Muscle layer of colon (tissue), 2 donors: ENCODE data around the gene ZNF341.
"Not testable (repeated sequence)": the region's sequence is repeated elsewhere in the genome, so short reads cannot be mapped to it uniquely, and the experiment has no call there.

Source experiments
- H3K27ac ChIP-seq: one replicate; pipeline ENCODE4 v1.7.0; 2013; ENCODE audit warnings: low read depth, mild to moderate bottlenecking, low read length, moderate library complexity
- H3K27me3 ChIP-seq, 2 donors: one replicate each; pipeline ENCODE4 v1.7.0; 2013; ENCODE audit warnings: low read length in 2 of 2, mild to moderate bottlenecking in 2 of 2; ENCODE audit not compliant: insufficient read depth in 2 of 2, control insufficient read depth in 1 of 2
- H3K36me3 ChIP-seq: one replicate; pipeline ENCODE4 v1.7.0; 2013; ENCODE audit warnings: mild to moderate bottlenecking, low read length; ENCODE audit not compliant: insufficient read depth
- H3K4me1 ChIP-seq: one replicate; pipeline ENCODE4 v1.7.0; 2013; ENCODE audit warnings: mild to moderate bottlenecking, low read length; ENCODE audit not compliant: insufficient read depth
- H3K4me3 ChIP-seq, 2 donors: one replicate each; pipeline ENCODE4 v1.7.0; 2013; ENCODE audit warnings: low read length in 2 of 2, low read depth in 1 of 2, mild to moderate bottlenecking in 1 of 2, moderate library complexity in 1 of 2
- H3K9ac ChIP-seq: one replicate; pipeline ENCODE4 v1.7.0; 2013; ENCODE audit warnings: low read length
- H3K9me3 ChIP-seq: one replicate; pipeline ENCODE4 v1.7.0; 2013; ENCODE audit warnings: mild to moderate bottlenecking, low read length
- donor health status: abdominal sarcoma.
- donor health status: Adenocarcinoma of cecum.

Gene ZNF341

GRCh38 chr20:33693289-33693688 is 38.5 kb upstream of the ZNF341 start:
- Histone ChIP-seq H3K27me3 (no peaks in the 10 kb centered on the region), H3K27ac (no peak overlapping the region)

GRCh38 chr20:33693741-33694638 is 37.8 kb upstream of the ZNF341 start:
- Histone ChIP-seq H3K36me3 (no peaks in the 10 kb centered on the region), H3K9me3 (no peaks in the 10 kb centered on the region), H3K27me3 (no peaks in the 10 kb centered on the region), H3K4me3 (no peak overlapping the region), H3K4me1 (no peaks in the 10 kb centered on the region), H3K27ac (no peak overlapping the region), H3K9ac (no peak overlapping the region)

More at GRCh38 chr20:33693289-33693688, 38.5 kb upstream of the ZNF341 start:
- H3K36me3 ChIP-seq, result no peaks in the 10 kb centered on the region
- no peak overlapping the region for H3K9ac ChIP-seq
- no peaks in the 10 kb centered on the region for H3K9me3 ChIP-seq
- H3K4me3 ChIP-seq, result no peak overlapping the region
- no peaks in the 10 kb centered on the region for H3K4me1 ChIP-seq

GRCh38 chr20:33694639-33695012 is 37.2 kb upstream of the ZNF341 start:
- Histone ChIP-seq H3K4me1 (no peaks in the 10 kb centered on the region), H3K4me3 (no peak overlapping the region), H3K9ac (no peak overlapping the region), H3K27me3 (no peaks in the 10 kb centered on the region), H3K27ac (no peak overlapping the region), H3K36me3 (no peaks in the 10 kb centered on the region), H3K9me3 (no peaks in the 10 kb centered on the region)

- no peak overlapping the region for H3K9ac ChIP-seq
- no peak overlapping the region for H3K4me3 ChIP-seq
Measured at GRCh38 chr20:33696448-33696847, 35.3 kb upstream of the ZNF341 start.

GRCh38 chr20:33697129-33697528 is 34.7 kb upstream of the ZNF341 start:
- no peak overlapping the region for H3K9ac ChIP-seq
- no peaks in the 10 kb centered on the region for H3K36me3 ChIP-seq
- no peak overlapping the region for H3K27ac ChIP-seq
- no peaks in the 10 kb centered on the region for H3K9me3 ChIP-seq
- no peak overlapping the region for H3K4me3 ChIP-seq
- no peaks in the 10 kb centered on the region for H3K27me3 ChIP-seq
- no peaks in the 10 kb centered on the region for H3K4me1 ChIP-seq

More at GRCh38 chr20:33696448-33696847, 35.3 kb upstream of the ZNF341 start:
- no peaks in the 10 kb centered on the region for H3K9me3 ChIP-seq
- H3K27me3 ChIP-seq, result no peaks in the 10 kb centered on the region
- no peak overlapping the region for H3K27ac ChIP-seq
- no peaks in the 10 kb centered on the region for H3K36me3 ChIP-seq
- no peaks in the 10 kb centered on the region for H3K4me1 ChIP-seq

GRCh38 chr20:33698966-33699365 is 32.8 kb upstream of the ZNF341 start:
- not testable (repeated sequence) for H3K4me1 ChIP-seq, H3K4me3 ChIP-seq, H3K9me3 ChIP-seq

GRCh38 chr20:33700696-33701441 is 30.9 kb upstream of the ZNF341 start:
- H3K36me3 ChIP-seq, H3K27ac ChIP-seq: not testable (repeated sequence)

More at GRCh38 chr20:33698966-33699365, 32.8 kb upstream of the ZNF341 start:
- H3K36me3 ChIP-seq, H3K9ac ChIP-seq, H3K27ac ChIP-seq, H3K27me3 ChIP-seq: not testable (repeated sequence)

GRCh38 chr20:33701629-33702450 is 30.0 kb upstream of the ZNF341 start:
- Histone ChIP-seq H3K9ac (no peak overlapping the region), H3K9me3 (no peaks in the 10 kb centered on the region), H3K27ac (no peak overlapping the region), H3K4me1 (no peaks in the 10 kb centered on the region), H3K27me3 (no peaks in the 10 kb centered on the region), H3K36me3 (peaks cover under 1% of the 10 kb centered on the region), H3K4me3 (no peak overlapping the region)

More at GRCh38 chr20:33700696-33701441, 30.9 kb upstream of the ZNF341 start:
- H3K27me3 ChIP-seq, H3K9me3 ChIP-seq, H3K4me1 ChIP-seq, H3K4me3 ChIP-seq, H3K9ac ChIP-seq: not testable (repeated sequence)

- H3K4me1 ChIP-seq, result no peaks in the 10 kb centered on the region
- no peaks in the 10 kb centered on the region for H3K27me3 ChIP-seq
- H3K9ac ChIP-seq, result no peak overlapping the region
- H3K27ac ChIP-seq, result no peak overlapping the region
- H3K4me3 ChIP-seq, result no peak overlapping the region
- no peaks in the 10 kb centered on the region for H3K9me3 ChIP-seq
- peaks cover 9% of the 10 kb centered on the region for H3K36me3 ChIP-seq
Measured at GRCh38 chr20:33702861-33703260, 28.9 kb upstream of the ZNF341 start.

- Histone ChIP-seq H3K27me3 (no peaks in the 10 kb centered on the region), H3K9me3 (no peaks in the 10 kb centered on the region), H3K36me3 (peaks cover 9% of the 10 kb centered on the region), H3K4me3 (no peak overlapping the region), H3K9ac (no peak overlapping the region), H3K4me1 (no peaks in the 10 kb centered on the region), H3K27ac (no peak overlapping the region)
Measured at GRCh38 chr20:33703498-33704137, 28.2 kb upstream of the ZNF341 start.
